H1 (cell line): ENCODE measurements around the gene ACSL3. TPM values are rescaled to one million over a fixed set of nuclear protein-coding genes. Genes with fewer than 3 reads are reported as not detected.

ENCODE experiments used
- CTCF ChIA-PET: fragments of 300-600 bp; sonication (Branson Sonifier 250); formaldehyde crosslinking; loops from one replicate; lab custom pipeline; 2021; ENCODE audit not compliant: partially characterized antibody; lab: Charles Lee
- POLR2A ChIA-PET: fragments of 300-600 bp; sonication (Branson Sonifier 250); formaldehyde crosslinking; loops from one replicate; lab custom pipeline; 2021; ENCODE audit warnings: inconsistent platforms; ENCODE audit not compliant: partially characterized antibody; lab: Charles Lee
- DNase-seq, 2 experiments: peaks; one replicate each; pipeline versions ENCODE4 v3.0.0 to v3.0.0-alpha.2; 2010 to 2022; ENCODE audit warnings: low spot score in 2 of 2, low read depth in 1 of 2, mixed read lengths in 1 of 2
- FAIRE-seq: peaks from 2 replicates; lab custom pipeline; 2011; peaks lifted over from hg19 to GRCh38; lab: Jason Lieb, UNC
- H2AFZ ChIP-seq: 2 replicates; pipeline ENCODE4 v1.8.1; 2012; ENCODE audit warnings: low read length, inconsistent platforms
- H2AK5ac ChIP-seq: 2 replicates; pipeline ENCODE4 v1.6.1; 2013; ENCODE audit warnings: low read depth, low read length
- H2BK120ac ChIP-seq: replicated peaks from 2 replicates; pipeline ENCODE3; 2013; ENCODE audit warnings: low read depth, low read length, inconsistent platforms
- H2BK12ac ChIP-seq: 2 replicates; pipeline ENCODE4 v1.6.1; 2013; ENCODE audit warnings: low read depth, low read length
- H2BK15ac ChIP-seq: 2 replicates; pipeline ENCODE4 v1.6.1; 2013; ENCODE audit warnings: low read length
- H2BK20ac ChIP-seq: 2 replicates; pipeline ENCODE4 v1.6.1; 2013; ENCODE audit warnings: low read length
- H2BK5ac ChIP-seq: 2 replicates; pipeline ENCODE4 v1.6.1; 2013; ENCODE audit warnings: low read depth, low read length
- H3K14ac ChIP-seq: 2 replicates; pipeline ENCODE4 v1.6.1; 2013; ENCODE audit warnings: inconsistent platforms; ENCODE audit not compliant: insufficient read length
- H3K18ac ChIP-seq: 2 replicates; pipeline ENCODE4 v1.6.1; 2013; ENCODE audit warnings: low read length; ENCODE audit errors: extremely low read depth
- H3K23ac ChIP-seq: 2 replicates; pipeline ENCODE4 v1.6.1; 2013; ENCODE audit warnings: inconsistent platforms; ENCODE audit not compliant: insufficient read length
- H3K23me2 ChIP-seq: 2 replicates; pipeline ENCODE4 v1.6.1; 2013; ENCODE audit warnings: low read depth, low read length
- H3K27ac ChIP-seq: 2 replicates; pipeline ENCODE4 v1.6.1; 2011; ENCODE audit warnings: low read depth, low read length, inconsistent platforms
- H3K27me3 ChIP-seq, 4 experiments: replicated peaks in 1 of 4; 1 replicate in 1 of 4; 2 replicates in 3 of 4; pipeline versions ENCODE4 v1.6.1 to v1.8.1; 2011 to 2013; ENCODE audit warnings: low read length in 3 of 4, mild to moderate bottlenecking in 3 of 4, inconsistent platforms in 2 of 4, mixed read lengths in 2 of 4, moderate library complexity in 1 of 4; ENCODE audit not compliant: control insufficient read depth in 3 of 4, insufficient read depth in 3 of 4; ENCODE audit errors: extremely low read depth in 1 of 4
- H3K36me3 ChIP-seq, 4 experiments: 2 replicates each; pipeline versions ENCODE4 v1.6.1 to v1.8.1; 2011 to 2013; ENCODE audit warnings: mild to moderate bottlenecking in 4 of 4, low read length in 3 of 4, moderate library complexity in 2 of 4, control low read depth in 1 of 4, inconsistent platforms in 1 of 4; ENCODE audit not compliant: insufficient read depth in 4 of 4, control insufficient read depth in 2 of 4
- H3K4ac ChIP-seq: replicated peaks from 2 replicates; pipeline ENCODE3; 2013; ENCODE audit warnings: low read length, low read depth, mixed read lengths, inconsistent platforms; ENCODE audit not compliant: insufficient read length
- H3K4me1 ChIP-seq, 4 experiments: replicated peaks in 1 of 4; 1 replicate in 1 of 4; 2 replicates in 3 of 4; pipeline versions ENCODE4 v1.6.1 to v1.8.1; 2011 to 2013; ENCODE audit warnings: low read length in 3 of 4, inconsistent platforms in 2 of 4, mixed read lengths in 1 of 4; ENCODE audit not compliant: insufficient read depth in 4 of 4, control insufficient read depth in 3 of 4
- H3K4me2 ChIP-seq, 2 experiments: 2 replicates each; pipeline versions ENCODE4 v1.6.1 to v1.8.1; 2011 to 2013; ENCODE audit warnings: low read depth in 2 of 2, low read length in 2 of 2, control low read depth in 1 of 2, inconsistent platforms in 1 of 2, mild to moderate bottlenecking in 1 of 2; ENCODE audit not compliant: insufficient read depth in 1 of 2
- H3K4me3 ChIP-seq, 4 experiments: fragments of 200-600, 300-600 bp in 1 of 4; sonication (generic), shearing (Covaris generic), sonication (Bioruptor Twin) in 1 of 4; 2 replicates each; pipeline versions ENCODE4 v1.5.1 to v1.8.1; 2011 to 2016; ENCODE audit warnings: low read length in 4 of 4, low read depth in 3 of 4, control low read depth in 2 of 4, inconsistent platforms in 2 of 4, mild to moderate bottlenecking in 2 of 4, mixed read lengths in 1 of 4, moderate library complexity in 1 of 4; ENCODE audit not compliant: insufficient read depth in 2 of 4; ENCODE audit errors: extremely low read depth in 1 of 4
- H3K56ac ChIP-seq: replicated peaks from 2 replicates; pipeline ENCODE3; 2013; ENCODE audit warnings: low read depth, mild to moderate bottlenecking, mixed read lengths, low read length, inconsistent platforms; ENCODE audit not compliant: insufficient read length
- H3K79me1 ChIP-seq: 2 replicates; pipeline ENCODE4 v1.6.1; 2013; ENCODE audit warnings: low read depth, low read length, control low read depth
- H3K79me2 ChIP-seq, 2 experiments: 2 replicates each; pipeline versions ENCODE4 v1.6.1 to v1.8.1; 2012 to 2013; ENCODE audit warnings: low read length in 2 of 2, mild to moderate bottlenecking in 2 of 2, inconsistent platforms in 1 of 2; ENCODE audit not compliant: insufficient read depth in 2 of 2, control insufficient read depth in 1 of 2
- H3K9ac ChIP-seq, 4 experiments: replicated peaks in 1 of 4; 1 replicate in 1 of 4; 2 replicates in 3 of 4; pipeline versions ENCODE4 v1.6.1 to v1.8.1; 2011 to 2013; ENCODE audit warnings: low read depth in 3 of 4, low read length in 3 of 4, control low read depth in 2 of 4, mild to moderate bottlenecking in 2 of 4, moderate library complexity in 2 of 4, inconsistent platforms in 1 of 4; ENCODE audit errors: extremely low read depth in 1 of 4
- H3K9me3 ChIP-seq, 2 experiments: 2 replicates each; pipeline versions ENCODE4 v1.6.1 to v1.8.1; 2012 to 2013; ENCODE audit warnings: mild to moderate bottlenecking in 2 of 2, moderate library complexity in 2 of 2, control low read depth in 1 of 2, inconsistent platforms in 1 of 2, low read depth in 1 of 2, low read length in 1 of 2, mixed read lengths in 1 of 2; ENCODE audit not compliant: insufficient read depth in 2 of 2
- H4K20me1 ChIP-seq, 2 experiments: replicated peaks in 1 of 2; 2 replicates each; pipeline versions ENCODE3 to v1.8.1; 2011 to 2013; ENCODE audit warnings: inconsistent platforms in 2 of 2, low read length in 2 of 2, mild to moderate bottlenecking in 1 of 2; ENCODE audit not compliant: insufficient read depth in 2 of 2, control insufficient read depth in 1 of 2
- H4K5ac ChIP-seq: 2 replicates; pipeline ENCODE4 v1.6.1; 2013; ENCODE audit warnings: low read length, low read depth, mixed read lengths, inconsistent platforms; ENCODE audit not compliant: insufficient read length
- H4K8ac ChIP-seq: 2 replicates; pipeline ENCODE4 v1.8.0; 2013; ENCODE audit warnings: mild to moderate bottlenecking, moderate library complexity, low read length, inconsistent platforms; ENCODE audit not compliant: insufficient read depth; ENCODE audit errors: extremely low read depth
- H4K91ac ChIP-seq: replicated peaks from 2 replicates; pipeline ENCODE3; 2013; ENCODE audit warnings: low read length, mixed read lengths, inconsistent platforms; ENCODE audit not compliant: insufficient read length
- CTBP2 ChIP-seq: IDR thresholded peaks from 2 replicates; pipeline ENCODE4 v1.7.0; 2011; ENCODE audit warnings: borderline replicate concordance, mild to moderate bottlenecking, moderate library complexity, mixed read lengths, low read length; ENCODE audit not compliant: insufficient read depth, insufficient read length
- FOSL1 ChIP-seq: IDR thresholded peaks from 2 replicates; pipeline ENCODE4 v1.6.1; 2011; ENCODE audit warnings: mild to moderate bottlenecking, low read depth, low read length, moderate library complexity; ENCODE audit not compliant: insufficient read depth
- HDAC6 ChIP-seq: IDR thresholded peaks from one replicate; pipeline ENCODE4 v1.7.1; 2012; ENCODE audit warnings: low read depth, mild to moderate bottlenecking, inconsistent platforms, low read length, moderate library complexity
- WGBS, 2 experiments: shearing (Covaris generic) in 1 of 2; methylation state at CpG; one replicate each; pipeline versions ENCODE4 v1.1.6 to v1.1.7; 2013 to 2015; ENCODE audit warnings: low lambda C conversion rate in 2 of 2, mixed read lengths in 2 of 2, inconsistent platforms in 1 of 2, low coverage in 1 of 2, missing lambda C conversion rate in 1 of 2; ENCODE audit not compliant: insufficient replicate concordance in 2 of 2, insufficient coverage in 1 of 2, insufficient read length in 1 of 2; ENCODE audit errors: extremely low coverage in 1 of 2, missing lambda C conversion rate in 1 of 2; 5-methylcytosine and 5-hydroxymethylcytosine counted together
- polyA plus RNA-seq, 7 experiments: library from polyadenylated mRNA; depleted of rRNA in 3 of 7; stranded (reverse) in 5 of 7; unstranded in 2 of 7; fragments of >200 nt in 5 of 7; fragments of 200-250 nt in 2 of 7; gene quantifications; 1 replicate in 5 of 7; 2 replicates in 1 of 7; 4 replicates in 1 of 7; pipeline versions ENCODE4 v1.2.1 to v1.2.3, GENCODE V29; 2011 to 2013; ENCODE audit warnings: missing spikeins in 2 of 7, mixed read lengths in 2 of 7
- total RNA-seq: library from RNA; stranded (reverse); fragmentation: NEBNext Ultra II Directional; extraction: Animal tissue kit (Norgen Biotek cat#: 25700); gene quantifications from 2 replicates; pipeline ENCODE4 v1.2.1, GENCODE V29; 2021
- TF ChIP-seq, protein P1 (sequence below): IDR thresholded peaks from 2 replicates; pipeline ENCODE4 v1.6.1; 2012; ENCODE audit warnings: low read length, inconsistent platforms

ACSL3 gene
- total and polyA plus RNA-seq, 2 of the 8 experiments (the other 6 are each of a cell fraction or from before 2014, with no cell fraction given), result 37.5 to 98.1 TPM

DNA sequence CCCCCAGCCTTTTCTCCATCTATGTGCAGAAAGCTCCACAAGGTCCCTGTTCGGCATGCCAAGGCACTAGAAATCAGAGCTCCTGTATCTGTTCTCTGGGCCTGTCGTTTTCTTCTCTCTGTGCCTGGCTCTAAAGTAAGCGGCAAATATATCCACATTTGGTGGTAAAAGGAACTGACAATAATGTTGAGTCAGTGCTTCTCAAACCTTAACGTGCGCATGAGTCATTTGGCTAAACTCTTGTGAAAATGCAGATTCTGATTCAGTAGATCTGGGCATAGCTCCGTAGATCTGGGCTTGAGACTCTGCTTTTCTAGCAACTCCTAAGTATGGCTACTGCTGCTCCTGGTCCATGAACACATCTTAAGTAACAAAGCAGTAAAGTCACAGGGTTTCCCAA is 16.5 kb upstream of the ACSL3 start:
- H2BK120ac ChIP-seq, result no peak overlapping the region
- H3K4ac ChIP-seq, result no peak overlapping the region
- H3K4me1 ChIP-seq, result no peaks in the 10 kb centered on the region
- H3K27me3 ChIP-seq, result no peaks in the 10 kb centered on the region
- H3K79me2 ChIP-seq, result no peaks in the 10 kb centered on the region
- no peaks in the 10 kb centered on the region for H3K79me1 ChIP-seq
- no peak for TF ChIP-seq FOSL1
- TF ChIP-seq, protein P1, sequence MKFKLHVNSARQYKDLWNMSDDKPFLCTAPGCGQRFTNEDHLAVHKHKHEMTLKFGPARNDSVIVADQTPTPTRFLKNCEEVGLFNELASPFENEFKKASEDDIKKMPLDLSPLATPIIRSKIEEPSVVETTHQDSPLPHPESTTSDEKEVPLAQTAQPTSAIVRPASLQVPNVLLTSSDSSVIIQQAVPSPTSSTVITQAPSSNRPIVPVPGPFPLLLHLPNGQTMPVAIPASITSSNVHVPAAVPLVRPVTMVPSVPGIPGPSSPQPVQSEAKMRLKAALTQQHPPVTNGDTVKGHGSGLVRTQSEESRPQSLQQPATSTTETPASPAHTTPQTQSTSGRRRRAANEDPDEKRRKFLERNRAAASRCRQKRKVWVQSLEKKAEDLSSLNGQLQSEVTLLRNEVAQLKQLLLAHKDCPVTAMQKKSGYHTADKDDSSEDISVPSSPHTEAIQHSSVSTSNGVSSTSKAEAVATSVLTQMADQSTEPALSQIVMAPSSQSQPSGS, result no peak
- TF ChIP-seq HDAC6, result no peak
- TF ChIP-seq CTBP2, result no peak
- H2AFZ ChIP-seq, result peak overlapping the region; percentile 81; the same call in 1 of the 2 replicates
- no peak overlapping the region for H4K5ac ChIP-seq
- ChIA-PET POLR2A (interaction anchor here (1.1 kb wide), 1 partner anchor 56 kb away, joined by 3 read pairs; no protein-coding TSS in a partner anchor), CTCF (interaction anchor here (1.0 to 1.5 kb wide), 3 partner anchors 11 to 47 kb away, joined by 3 to 4 read pairs (median 3); no protein-coding TSS in a partner anchor)
- WGBS, 2 experiments, result 82% methylated on average over 6 of the region's 6 CpGs; no CpG with 5 or more reads in 1 of the 2 experiments
- H3K4me2 ChIP-seq, result no peak overlapping the region
- H3K56ac ChIP-seq, result no peak overlapping the region
- H3K27ac ChIP-seq, result no peak overlapping the region
- DNase-seq (no peak), FAIRE-seq (no peak)
- H3K23me2 ChIP-seq, result no peaks in the 10 kb centered on the region
- no peak overlapping the region for H3K23ac ChIP-seq
- H4K91ac ChIP-seq, result no peak overlapping the region
- H4K20me1 ChIP-seq, result no peaks in the 10 kb centered on the region
- H2BK12ac ChIP-seq, result no peak overlapping the region
- no peak overlapping the region for H4K8ac ChIP-seq
- no peak overlapping the region for H3K4me3 ChIP-seq
- H2BK15ac ChIP-seq, result no peak overlapping the region
- H3K36me3 ChIP-seq, result no peaks in the 10 kb centered on the region
- H2BK20ac ChIP-seq, result no peak overlapping the region
- no peak overlapping the region for H2BK5ac ChIP-seq
- H3K9me3 ChIP-seq, result no peaks in the 10 kb centered on the region
- no peak overlapping the region for H2AK5ac ChIP-seq
- no peak overlapping the region for H3K14ac ChIP-seq
- H3K18ac ChIP-seq, result 0 out of 2 replicates have a peak overlapping the region, but pooled peaks have one; percentile 4
- H3K9ac ChIP-seq, result no peak overlapping the region
